Retinal pigment epithelial cell (primary cell): ENCODE data around the gene MRPL49.

ENCODE experiments used
- DNase-seq: peaks from one replicate; pipeline ENCODE4 v3.0.0-alpha.2; 2010; ENCODE audit warnings: low read depth
- H3K4me3 ChIP-seq: 2 replicates; pipeline ENCODE4 v1.5.1; 2011; ENCODE audit warnings: mild to moderate bottlenecking, low read length, control low read depth, moderate library complexity
- CTCF ChIP-seq: conservative IDR thresholded peaks from 2 replicates; pipeline ENCODE4 v1.5.1; 2011; ENCODE audit warnings: low read depth, low read length, control low read depth, inconsistent platforms

Gene MRPL49

GRCh38 chr11:65090628-65091027, 31.5 kb upstream of the MRPL49 start:
- no peak for TF ChIP-seq CTCF
- no peak for DNase-seq
- no peak overlapping the region for H3K4me3 ChIP-seq

DNA sequence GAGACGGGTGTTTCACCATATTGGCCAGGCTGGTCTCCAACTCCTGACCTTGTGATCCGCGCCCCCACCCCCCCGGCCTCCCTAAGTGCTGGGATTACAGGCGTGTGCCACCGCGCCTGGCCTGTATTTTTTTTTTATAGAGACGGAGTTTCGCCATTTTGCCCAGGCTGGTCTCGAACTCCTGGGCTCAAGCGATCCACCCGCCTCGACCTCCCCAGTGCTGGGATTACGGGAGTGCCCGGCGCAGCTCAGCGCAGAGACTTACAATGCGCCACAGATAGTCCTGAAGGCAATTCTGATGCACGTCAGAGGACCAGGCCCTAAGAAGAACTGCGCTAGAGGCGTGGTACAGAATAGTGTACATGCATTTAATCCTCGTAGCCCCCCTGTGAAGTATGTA, 26.7 kb upstream of the MRPL49 start:
- no peak for TF ChIP-seq CTCF
- no peak for DNase-seq
- peak overlapping the region; percentile 78 for H3K4me3 ChIP-seq

DNA sequence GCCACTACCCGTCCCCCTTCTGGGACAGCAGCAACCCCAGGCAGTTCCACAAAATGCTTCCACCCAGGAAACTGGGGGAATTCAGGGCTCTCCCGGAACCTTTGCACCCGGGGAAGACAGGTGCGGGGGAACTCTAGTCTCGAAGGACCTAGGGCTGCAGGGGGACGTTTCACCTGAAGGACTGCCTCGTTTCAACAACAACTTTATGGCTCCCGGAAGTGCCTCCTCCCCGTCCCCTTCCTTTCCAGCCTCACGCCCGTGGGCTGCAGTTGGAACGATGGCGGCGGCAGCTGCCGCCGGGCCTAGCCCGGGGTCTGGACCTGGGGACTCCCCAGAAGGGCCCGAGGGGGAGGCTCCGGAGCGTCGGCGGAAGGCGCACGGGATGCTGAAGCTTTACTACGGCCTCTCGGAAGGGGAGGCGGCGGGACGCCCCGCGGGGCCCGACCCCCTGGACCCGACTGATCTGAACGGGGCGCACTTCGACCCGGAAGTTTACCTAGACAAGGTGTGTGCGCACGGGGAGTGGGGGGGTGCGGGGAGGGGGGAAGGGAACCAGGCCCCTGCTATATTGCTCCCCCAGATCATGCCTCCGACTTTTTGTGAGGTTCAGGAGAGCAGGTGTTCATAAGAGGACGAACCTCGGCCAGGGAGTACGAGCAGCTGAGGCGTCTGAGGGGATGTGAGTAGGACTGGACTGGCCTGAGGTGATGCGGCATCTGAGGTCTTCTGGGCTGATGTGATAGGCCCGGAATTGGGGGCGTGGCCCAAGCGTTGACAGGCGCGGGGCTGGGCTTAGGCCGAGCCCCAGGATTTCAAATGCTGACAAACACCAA, 25.9 kb upstream of the MRPL49 start, which contains the start of gene VPS51:
TSS of gene VPS51 (plus strand) at position 241 of the 833 bp plus-strand sequence. CDS start at position 278, 37 bp downstream.
- no peak for TF ChIP-seq CTCF
- H3K4me3 ChIP-seq, result peak within 1 kb of the TSS; percentile 78
- DNase-seq, result peak; percentile 78

DNA sequence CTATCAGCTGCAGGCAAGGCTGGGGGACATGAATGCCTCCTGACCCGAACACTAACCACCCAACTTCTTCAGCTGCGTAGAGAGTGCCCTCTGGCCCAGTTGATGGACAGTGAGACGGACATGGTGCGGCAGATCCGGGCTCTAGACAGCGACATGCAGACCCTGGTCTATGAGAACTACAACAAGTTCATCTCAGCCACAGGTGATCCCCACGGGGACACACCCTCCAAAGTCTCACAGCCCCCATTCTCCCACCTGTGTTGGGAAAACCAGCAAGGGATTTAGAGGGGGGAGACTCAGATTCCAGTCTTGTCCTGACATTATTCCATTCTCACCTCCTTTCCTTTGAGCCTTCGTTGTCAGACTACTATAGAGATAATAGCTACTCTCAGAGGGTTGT, 25.2 kb upstream of the MRPL49 start:
- peak overlapping the region; percentile 78 for H3K4me3 ChIP-seq
- TF ChIP-seq CTCF, result no peak
- no peak for DNase-seq

GRCh38 chr11:65100674-65101350, 21.3 kb upstream of the MRPL49 start:
- no peak for DNase-seq
- no peak for TF ChIP-seq CTCF
- H3K4me3 ChIP-seq, result no peak overlapping the region

DNA sequence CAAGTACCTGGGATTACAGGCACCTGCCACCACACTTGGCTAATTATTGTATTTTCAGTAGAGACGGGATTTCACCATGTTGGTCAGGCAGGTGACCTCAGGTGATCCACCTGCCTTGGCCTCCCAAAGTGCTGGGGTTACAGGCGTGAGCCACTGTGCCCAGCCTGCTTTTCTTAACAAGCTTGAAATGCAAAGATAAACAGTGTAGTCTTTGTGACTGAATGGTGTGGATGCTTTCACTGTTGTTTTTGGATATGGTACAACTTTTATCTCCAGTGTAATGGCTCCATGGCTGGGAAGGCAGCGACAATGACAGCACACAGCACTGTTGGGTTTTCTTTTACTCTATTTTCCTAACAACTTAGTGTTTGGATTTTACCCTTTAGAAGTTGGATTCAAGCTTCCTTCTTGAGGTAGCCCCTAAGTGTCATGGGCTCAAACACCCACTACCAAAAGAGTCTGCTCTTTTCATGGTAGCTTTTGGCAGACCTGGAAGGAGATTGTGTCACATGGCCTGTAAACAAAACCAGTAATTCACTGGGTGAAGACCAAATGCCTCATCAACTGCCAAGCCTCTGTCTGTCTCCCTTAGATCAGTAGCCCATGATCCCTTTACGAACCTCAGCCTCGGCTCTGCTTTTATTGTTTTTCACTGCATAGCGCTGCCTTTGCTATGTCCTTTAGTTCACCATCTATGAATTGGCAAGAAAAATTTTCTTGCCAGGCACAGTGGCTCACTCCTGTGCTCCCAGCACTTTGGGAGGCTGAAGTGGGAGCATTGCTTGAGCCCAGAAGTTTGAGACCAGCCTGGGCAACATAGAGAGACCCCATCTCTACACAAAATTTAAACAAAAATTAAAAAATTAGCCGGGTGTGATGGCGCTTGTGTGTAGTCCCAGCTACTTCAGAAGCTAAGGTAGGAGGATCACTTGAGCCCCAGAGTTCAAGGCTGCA, 19.7 kb upstream of the MRPL49 start:
- DNase-seq, result no peak
- TF ChIP-seq CTCF, result no peak

More for the DNA sequence above, 19.7 kb upstream of the MRPL49 start:
- H3K4me3 ChIP-seq, result no peak overlapping the region
